Fibroblast of the aortic adventitia (primary cell): ENCODE results near the gene LDLRAD3. TPM values are rescaled to one million over a fixed set of nuclear protein-coding genes. Genes with fewer than 3 reads are reported as not detected.

Experiments used
- DNase-seq: peaks from one replicate; pipeline ENCODE4 v3.0.0-alpha.2; 2010; ENCODE audit warnings: low read depth
- H3K4me3 ChIP-seq: 2 replicates; pipeline ENCODE4 v1.5.1; 2011; ENCODE audit warnings: low read depth, mild to moderate bottlenecking, control low read depth, low read length, moderate library complexity
- total RNA-seq: library from RNA; depleted of rRNA; stranded (reverse); fragments of >200 nt; gene quantifications from 2 replicates; pipeline ENCODE4 v1.2.3, GENCODE V29; 2012; ENCODE audit warnings: low replicate concordance
- TF ChIP-seq, protein P1 (sequence below): IDR thresholded peaks from 2 replicates; pipeline ENCODE4 v1.5.1; 2011; ENCODE audit warnings: mild to moderate bottlenecking, low read length, control low read depth, inconsistent platforms; ENCODE audit not compliant: insufficient read depth

Gene LDLRAD3
- total RNA-seq, 1 donor: 10.8 TPM

DNA sequence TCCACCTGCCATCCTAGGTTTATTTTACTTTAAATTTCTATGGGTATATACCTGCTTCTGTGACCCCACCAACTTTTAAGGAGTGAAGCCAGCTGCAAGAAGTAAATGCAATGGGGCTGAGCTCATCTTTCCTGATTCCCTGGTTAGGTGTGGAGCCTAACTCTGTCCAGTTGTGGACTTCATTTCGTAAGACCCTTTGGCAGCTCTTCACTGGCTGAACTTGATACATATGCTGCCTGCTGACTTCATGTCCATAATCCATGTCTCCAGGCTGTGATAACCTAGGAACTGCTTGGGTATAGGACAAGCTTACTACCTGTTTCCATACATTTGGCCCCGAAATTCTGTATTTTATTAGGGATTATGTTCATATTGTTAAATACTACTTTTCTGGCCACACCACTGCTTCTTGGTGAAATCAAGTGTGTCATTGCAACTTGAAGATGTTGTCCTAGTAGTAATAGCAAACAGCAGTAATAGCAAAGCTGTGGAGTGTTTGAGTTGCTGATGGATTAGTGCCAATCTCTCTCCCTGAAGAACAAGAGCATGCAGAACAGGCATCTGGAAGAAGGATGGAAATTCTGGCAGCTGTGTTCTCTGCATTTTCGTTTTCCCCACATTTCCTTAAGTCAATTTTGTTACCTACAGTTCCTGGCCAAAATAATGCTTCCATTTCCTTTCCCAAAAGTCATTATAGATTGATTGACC is 31.2 kb downstream of the LDLRAD3 start:
- H3K4me3 ChIP-seq: no peak overlapping the region
- DNase-seq: peak; percentile 18
- TF ChIP-seq, protein P1, sequence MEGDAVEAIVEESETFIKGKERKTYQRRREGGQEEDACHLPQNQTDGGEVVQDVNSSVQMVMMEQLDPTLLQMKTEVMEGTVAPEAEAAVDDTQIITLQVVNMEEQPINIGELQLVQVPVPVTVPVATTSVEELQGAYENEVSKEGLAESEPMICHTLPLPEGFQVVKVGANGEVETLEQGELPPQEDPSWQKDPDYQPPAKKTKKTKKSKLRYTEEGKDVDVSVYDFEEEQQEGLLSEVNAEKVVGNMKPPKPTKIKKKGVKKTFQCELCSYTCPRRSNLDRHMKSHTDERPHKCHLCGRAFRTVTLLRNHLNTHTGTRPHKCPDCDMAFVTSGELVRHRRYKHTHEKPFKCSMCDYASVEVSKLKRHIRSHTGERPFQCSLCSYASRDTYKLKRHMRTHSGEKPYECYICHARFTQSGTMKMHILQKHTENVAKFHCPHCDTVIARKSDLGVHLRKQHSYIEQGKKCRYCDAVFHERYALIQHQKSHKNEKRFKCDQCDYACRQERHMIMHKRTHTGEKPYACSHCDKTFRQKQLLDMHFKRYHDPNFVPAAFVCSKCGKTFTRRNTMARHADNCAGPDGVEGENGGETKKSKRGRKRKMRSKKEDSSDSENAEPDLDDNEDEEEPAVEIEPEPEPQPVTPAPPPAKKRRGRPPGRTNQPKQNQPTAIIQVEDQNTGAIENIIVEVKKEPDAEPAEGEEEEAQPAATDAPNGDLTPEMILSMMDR: no peak

DNA sequence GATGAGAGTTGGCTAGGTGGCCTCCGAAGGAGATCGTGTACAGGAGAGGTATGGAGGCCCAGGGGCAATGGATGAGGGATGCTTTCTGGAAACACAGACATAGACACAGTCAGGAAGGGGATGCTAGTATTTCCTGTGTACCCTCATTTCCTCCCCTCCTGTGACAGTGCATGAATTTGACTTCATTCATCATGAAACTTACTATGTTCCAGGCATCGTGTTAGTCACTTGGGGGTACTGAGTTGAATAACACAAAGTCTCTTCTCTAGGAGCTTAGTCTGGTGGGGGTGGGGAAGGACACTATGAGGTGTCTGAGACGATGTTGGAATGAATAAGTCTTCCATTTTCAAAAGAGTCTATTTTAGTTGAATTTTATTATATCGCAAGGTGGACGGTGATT is 32.6 kb downstream of the LDLRAD3 start:
- TF ChIP-seq, protein P1: no peak
- no peak for DNase-seq
- no peak overlapping the region for H3K4me3 ChIP-seq

DNA sequence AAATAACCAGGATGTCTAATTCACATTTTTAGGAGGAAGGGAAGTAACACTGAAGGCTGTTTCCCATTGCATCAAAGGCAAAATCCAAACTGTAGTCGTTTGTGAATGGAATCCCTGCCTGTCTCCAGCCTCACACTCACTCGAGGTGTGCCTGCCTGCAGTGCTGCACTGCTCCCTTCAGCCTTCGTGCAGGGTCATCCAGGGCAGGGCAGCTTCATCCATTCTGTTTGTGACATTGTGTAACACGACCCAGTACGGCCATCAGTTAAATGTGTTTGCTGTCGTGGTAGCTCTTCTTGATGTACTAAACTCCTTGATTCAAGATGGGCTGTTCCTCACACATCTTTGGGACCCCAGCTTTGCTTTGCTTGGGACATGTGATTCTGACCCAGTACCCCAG is 34.3 kb downstream of the LDLRAD3 start:
- TF ChIP-seq, protein P1: no peak
- DNase-seq: no peak
- no peak overlapping the region for H3K4me3 ChIP-seq

DNA sequence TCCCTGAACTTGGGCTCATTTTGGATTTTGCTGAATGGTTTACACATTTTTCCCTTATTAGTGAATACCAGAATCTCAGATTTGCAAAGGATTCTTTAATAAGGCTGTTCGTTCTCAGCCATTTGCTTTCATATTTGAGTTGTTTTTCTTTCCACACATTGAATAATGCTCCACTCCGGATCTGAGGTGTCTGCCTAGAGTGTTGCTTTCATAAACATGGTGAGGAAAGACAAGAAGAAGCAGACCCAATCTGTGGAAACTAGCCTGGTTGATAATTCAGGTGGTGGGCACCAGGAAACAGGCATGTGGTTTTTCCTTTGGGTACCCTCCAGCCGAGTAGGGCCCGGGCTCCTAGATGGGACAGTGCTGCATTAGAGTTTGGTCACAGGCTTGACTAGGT is 35.0 kb downstream of the LDLRAD3 start:
- no peak for DNase-seq
- no peak overlapping the region for H3K4me3 ChIP-seq
- TF ChIP-seq, protein P1: no peak

DNA sequence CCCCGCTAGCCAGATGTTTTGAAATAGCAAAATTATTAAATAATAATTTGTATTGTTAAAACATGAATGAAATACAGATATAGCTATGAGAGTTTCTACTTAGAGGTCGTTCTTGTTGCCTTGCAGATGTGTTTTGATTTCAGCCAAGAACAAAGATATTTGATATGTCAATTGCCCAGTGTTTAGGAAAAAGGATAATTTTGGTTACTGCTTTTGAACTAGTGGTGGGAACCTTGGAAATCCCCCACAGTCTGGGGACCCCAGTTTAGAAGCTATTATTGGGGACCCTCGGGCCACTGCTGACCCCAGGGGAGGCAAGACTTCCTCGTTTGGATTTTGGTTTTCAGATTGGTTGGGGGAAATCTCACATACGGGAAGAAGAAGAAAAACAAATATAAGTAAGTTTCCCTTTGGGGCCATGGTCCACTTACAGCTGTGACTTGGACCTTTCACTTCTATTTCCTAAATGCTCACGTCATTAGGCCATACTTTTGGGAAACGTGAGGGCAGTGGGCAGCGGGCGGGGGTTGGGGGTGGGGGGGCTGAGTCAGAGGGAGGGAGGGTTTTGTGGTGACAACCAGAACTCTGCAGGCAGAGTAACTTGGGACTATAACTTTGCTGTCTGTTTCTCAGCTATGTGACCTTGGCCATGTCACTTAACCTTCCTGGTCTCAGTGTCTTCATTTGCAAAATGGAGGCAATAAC is 37.0 kb downstream of the LDLRAD3 start:
- no peak for DNase-seq
- TF ChIP-seq, protein P1: no peak
- no peak overlapping the region for H3K4me3 ChIP-seq

DNA sequence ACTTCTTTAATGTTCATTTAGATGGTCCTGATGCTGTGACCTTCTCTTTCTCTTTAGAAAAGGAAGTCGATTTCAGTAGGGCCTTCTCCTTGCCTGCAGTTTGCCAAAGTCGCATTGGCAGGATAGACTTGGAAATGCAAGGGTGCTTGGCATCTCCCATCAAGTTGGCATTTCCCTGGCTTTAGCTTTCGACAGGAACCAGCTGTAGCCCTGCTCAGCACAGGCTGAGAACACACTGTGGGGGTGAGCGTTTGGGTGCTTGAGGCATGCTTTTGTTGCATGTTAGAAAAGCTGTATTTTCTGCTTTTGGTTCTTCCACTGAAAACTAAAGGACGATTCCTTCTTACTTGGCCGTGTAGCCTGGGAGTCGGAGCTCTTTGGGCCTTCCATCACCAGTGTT is 37.7 kb downstream of the LDLRAD3 start:
- H3K4me3 ChIP-seq: no peak overlapping the region
- TF ChIP-seq, protein P1: no peak
- DNase-seq: peak; percentile 50
